Skeletal muscle cell (primary cell): Measurements from ENCODE around the gene ANKRD20A1.
"Not testable (repeated sequence)": the region's sequence is repeated elsewhere in the genome, so short reads cannot be mapped to it uniquely, and the experiment has no call there.

ENCODE experiments used
- DNase-seq: peaks from one replicate; pipeline ENCODE4 v3.0.0-alpha.2; 2010; ENCODE audit warnings: low read depth
- H3K4me3 ChIP-seq: 2 replicates; pipeline ENCODE4 v1.5.1; 2011; ENCODE audit warnings: low read depth, mild to moderate bottlenecking, control low read depth, low read length, moderate library complexity

ANKRD20A1 gene

DNA sequence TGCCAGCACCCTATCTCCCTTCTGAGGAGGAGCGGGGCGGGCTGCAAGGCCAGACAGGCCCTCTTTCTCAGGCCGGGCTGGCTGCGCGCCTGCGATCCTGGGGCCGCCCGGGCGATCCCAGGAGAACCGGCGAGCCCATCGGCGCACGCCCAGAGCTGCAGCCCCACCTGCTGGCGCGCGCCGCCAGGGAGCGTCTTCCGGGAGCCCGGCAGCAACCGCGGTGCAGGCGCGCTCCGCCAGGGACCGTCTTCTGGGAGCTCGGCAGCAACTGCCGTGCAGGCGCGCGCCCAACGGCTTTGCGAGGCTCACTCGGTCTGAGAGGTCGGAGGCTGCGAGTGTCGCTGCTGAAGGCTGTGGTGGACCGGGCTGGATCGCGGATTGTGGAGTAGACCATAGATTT is at the start of gene ANKRD20A1:
Gene ANKRD20A1 (plus strand): TSS at position 61 of the 400 bp plus-strand sequence. CDS start 496 bp downstream, outside the sequence.
- DNase-seq, H3K4me3 ChIP-seq: not testable (repeated sequence)

DNA sequence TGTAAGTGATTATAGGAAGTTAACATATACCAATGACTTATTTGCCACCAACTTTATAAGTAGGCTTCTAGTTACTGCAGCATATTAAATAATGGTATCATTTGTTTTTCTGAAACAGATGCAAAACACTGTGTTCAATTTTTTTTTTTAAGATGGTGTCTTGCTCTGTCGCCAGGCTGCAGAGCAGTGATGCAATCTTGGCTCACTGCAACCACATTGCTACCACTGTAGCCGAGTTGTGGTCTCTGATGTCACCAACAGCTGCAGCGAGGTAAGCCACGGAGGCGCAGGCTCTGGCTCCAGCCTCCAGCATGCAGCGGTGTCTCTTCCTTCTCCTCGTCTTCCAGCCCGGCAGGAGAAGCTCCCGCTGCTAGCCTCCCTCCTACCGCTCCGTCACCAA is 26.6 kb upstream of the ANKRD20A1 start:
- DNase-seq, H3K4me3 ChIP-seq: not testable (repeated sequence)
